Coronary artery (tissue), 2 donors: ENCODE data around the gene POMP.
A peak's percentile ranks its signal among the peaks of the same experiment; 100 is the strongest.

Experiments used
- DNase-seq: peaks from one replicate; pipeline ENCODE4 v3.0.0-alpha.2; 2017; ENCODE audit warnings: low spot score
- H3K27ac ChIP-seq, 2 donors: fragments of 200-600 bp; sonication (generic); one replicate each; pipeline ENCODE4 v1.5.1; 2016 to 2019
- H3K4me3 ChIP-seq: fragments of 200-600 bp; sonication (generic); 2 replicates; pipeline ENCODE4 v1.5.1; 2016; ENCODE audit warnings: mild to moderate bottlenecking, moderate library complexity
- CTCF ChIP-seq: fragments of 200-600 bp; sonication (generic); IDR thresholded peaks from one replicate; pipeline ENCODE4 v1.5.1; 2019; ENCODE audit warnings: antibody characterized with exemption

POMP gene

GRCh38 chr13:28658796-28659620, at the start of gene POMP:
POMP (plus strand) TSS chr13:28659130; CDS start chr13:28659185, 55 bp downstream.
- Histone ChIP-seq H3K27ac (peak within 1 kb of the TSS; percentile 92 to 99), H3K4me3 (peak within 1 kb of the TSS; percentile 99)
- DNase-seq = peak; percentile 97
- TF ChIP-seq CTCF = no peak

GRCh38 chr13:28609381-28609780, 49.5 kb upstream of the POMP start:
- H3K27ac ChIP-seq = no peak overlapping the region
- DNase-seq = no peak
- no peak for TF ChIP-seq CTCF
- H3K4me3 ChIP-seq = no peak overlapping the region

- no peak overlapping the region for H3K4me3 ChIP-seq
- no peak overlapping the region for H3K27ac ChIP-seq
- no peak for DNase-seq
- no peak for TF ChIP-seq CTCF
Measured at GRCh38 chr13:28609926-28610325, 49.0 kb upstream of the POMP start.

- H3K27ac ChIP-seq = no peak overlapping the region
- TF ChIP-seq CTCF = no peak
- H3K4me3 ChIP-seq = no peak overlapping the region
- no peak for DNase-seq
Measured at GRCh38 chr13:28610996-28611395, 47.9 kb upstream of the POMP start.

- no peak for DNase-seq
- TF ChIP-seq CTCF = no peak
- no peak overlapping the region for H3K27ac ChIP-seq
Measured at GRCh38 chr13:28611654-28612131, 47.2 kb upstream of the POMP start.

GRCh38 chr13:28613562-28613961, 45.4 kb upstream of the POMP start:
- no peak overlapping the region for H3K27ac ChIP-seq
- DNase-seq = no peak
- H3K4me3 ChIP-seq = no peak overlapping the region
- no peak for TF ChIP-seq CTCF

More at GRCh38 chr13:28611654-28612131, 47.2 kb upstream of the POMP start:
- no peak overlapping the region for H3K4me3 ChIP-seq

GRCh38 chr13:28615916-28616446, 42.9 kb upstream of the POMP start:
- no peak for TF ChIP-seq CTCF
- no peak for DNase-seq
- Histone ChIP-seq H3K4me3 (no peak overlapping the region), H3K27ac (no peak overlapping the region)
